ENCODE results near the gene LRRC56.

DNA sequence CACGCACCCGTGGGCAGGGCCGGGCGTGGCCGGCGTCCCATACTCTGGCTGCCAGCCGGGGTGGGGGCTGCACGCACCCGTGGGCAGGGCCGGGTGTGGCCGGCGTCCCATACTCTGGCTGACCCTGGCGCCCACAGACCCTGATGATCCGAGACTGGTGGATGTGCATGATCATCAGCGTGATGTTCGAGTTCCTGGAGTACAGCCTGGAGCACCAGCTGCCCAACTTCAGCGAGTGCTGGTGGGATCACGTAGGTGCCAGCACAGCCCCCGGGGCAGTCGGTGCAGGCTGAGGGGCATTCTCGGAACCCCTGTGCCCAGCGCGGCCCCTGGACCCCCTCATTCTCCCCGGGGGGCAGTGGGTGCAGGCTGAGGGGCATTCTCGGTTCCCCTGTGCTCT, 49.3 kb upstream of the LRRC56 start:
- TF ChIP-seq EP300 (IDR thresholded peaks at IDR 0.05) (no peak), POLR2A (IDR thresholded peaks at IDR 0.05) (no peak), POLR2AphosphoS5 (IDR thresholded peaks at IDR 0.05) (no peak)
- TF ChIP-seq, protein P1, sequence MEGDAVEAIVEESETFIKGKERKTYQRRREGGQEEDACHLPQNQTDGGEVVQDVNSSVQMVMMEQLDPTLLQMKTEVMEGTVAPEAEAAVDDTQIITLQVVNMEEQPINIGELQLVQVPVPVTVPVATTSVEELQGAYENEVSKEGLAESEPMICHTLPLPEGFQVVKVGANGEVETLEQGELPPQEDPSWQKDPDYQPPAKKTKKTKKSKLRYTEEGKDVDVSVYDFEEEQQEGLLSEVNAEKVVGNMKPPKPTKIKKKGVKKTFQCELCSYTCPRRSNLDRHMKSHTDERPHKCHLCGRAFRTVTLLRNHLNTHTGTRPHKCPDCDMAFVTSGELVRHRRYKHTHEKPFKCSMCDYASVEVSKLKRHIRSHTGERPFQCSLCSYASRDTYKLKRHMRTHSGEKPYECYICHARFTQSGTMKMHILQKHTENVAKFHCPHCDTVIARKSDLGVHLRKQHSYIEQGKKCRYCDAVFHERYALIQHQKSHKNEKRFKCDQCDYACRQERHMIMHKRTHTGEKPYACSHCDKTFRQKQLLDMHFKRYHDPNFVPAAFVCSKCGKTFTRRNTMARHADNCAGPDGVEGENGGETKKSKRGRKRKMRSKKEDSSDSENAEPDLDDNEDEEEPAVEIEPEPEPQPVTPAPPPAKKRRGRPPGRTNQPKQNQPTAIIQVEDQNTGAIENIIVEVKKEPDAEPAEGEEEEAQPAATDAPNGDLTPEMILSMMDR (IDR thresholded peaks at IDR 0.05), result no peak

Data from suprapubic skin (tissue), 4 donors.